Left ventricle myocardium superior (tissue), 1 donor: Measurements from ENCODE around the gene ZNF618. TPM values are rescaled to one million over a fixed set of nuclear protein-coding genes. Genes with fewer than 3 reads are reported as not detected.
A peak's percentile ranks its signal among the peaks of the same experiment; 100 is the strongest.

ENCODE experiments used
- ATAC-seq: fragments of 200-7000 bp; cut with Tn5 transposase; one replicate; pipeline ENCODE4 v1.9.1; 2020; ENCODE audit warnings: mild to moderate bottlenecking, moderate library complexity
- DNase-seq: peaks from one replicate; pipeline ENCODE4 v3.0.0-alpha.2; 2020
- intact Hi-C: fragments of 100-400 bp; cut with micrococcal nuclease; formaldehyde crosslinking; loops from one replicate; pipeline ENCODE4 v1.11.0; 2022
- total RNA-seq: library from RNA; stranded (reverse); fragmentation: NEBNext Ultra II Directional; extraction: Animal tissue kit (Norgen Biotek cat#: 25700); gene quantifications from one replicate; pipeline ENCODE4 v1.2.1, GENCODE V29; 2021
- donor health status: DM: no; HTN: yes; CAD: no; lungs with severe emphysema.

The ZNF618 gene
- total RNA-seq, 1 donor from 2014 or later = 1.5 TPM

- DNase-seq (no peak), ATAC-seq (no peak)
- intact Hi-C loops = no loop called here
These were observed 53.7 kb downstream of the ZNF618 start for GRCh38 chr9:113929634-113930389.

GRCh38 chr9:113930390-113930783, 54.3 kb downstream of the ZNF618 start:
- DNase-seq = no peak
- intact Hi-C loops = no loop called here

GRCh38 chr9:113931140-113931539, 55.0 kb downstream of the ZNF618 start:
- no peak for ATAC-seq
- intact Hi-C loops = no loop called here

More at GRCh38 chr9:113930390-113930783, 54.3 kb downstream of the ZNF618 start:
- no peak for ATAC-seq

GRCh38 chr9:113931777-113932176, 55.7 kb downstream of the ZNF618 start:
- ATAC-seq (no peak), DNase-seq (no peak)
- intact Hi-C loops = no loop called here

More at GRCh38 chr9:113931140-113931539, 55.0 kb downstream of the ZNF618 start:
- no peak for DNase-seq

- intact Hi-C loops = no loop called here
- no peak for DNase-seq
- ATAC-seq = peak; percentile 48
These were observed 56.9 kb downstream of the ZNF618 start for GRCh38 chr9:113932906-113933584.

GRCh38 chr9:113933671-113934070, 57.6 kb downstream of the ZNF618 start:
- intact Hi-C loops = no loop called here
- ATAC-seq (no peak), DNase-seq (no peak)

GRCh38 chr9:113934167-113934828, 58.2 kb downstream of the ZNF618 start:
- DNase-seq (no peak), ATAC-seq (no peak)
- intact Hi-C loops = no loop called here

GRCh38 chr9:113934829-113935676, 58.9 kb downstream of the ZNF618 start:
- intact Hi-C loops = no loop called here
- DNase-seq = no peak
- ATAC-seq = no peak

GRCh38 chr9:113935677-113936380, 59.7 kb downstream of the ZNF618 start:
- intact Hi-C loops = no loop called here
- DNase-seq (no peak), ATAC-seq (no peak)

- intact Hi-C loops = no loop called here
- ATAC-seq (no peak), DNase-seq (no peak)
These were observed 64.0 kb downstream of the ZNF618 start for GRCh38 chr9:113940077-113940476.

- ATAC-seq = no peak
- intact Hi-C loops = no loop called here
These were observed 64.9 kb downstream of the ZNF618 start for GRCh38 chr9:113941056-113941455.

GRCh38 chr9:113941526-113941925, 65.4 kb downstream of the ZNF618 start:
- DNase-seq (no peak), ATAC-seq (no peak)
- intact Hi-C loops = no loop called here

More at GRCh38 chr9:113941056-113941455, 64.9 kb downstream of the ZNF618 start:
- DNase-seq = no peak

GRCh38 chr9:113943112-113944009, 67.3 kb downstream of the ZNF618 start:
- intact Hi-C loops = no loop called here
- no peak for DNase-seq
- no peak for ATAC-seq

GRCh38 chr9:113945784-113946183, 69.7 kb downstream of the ZNF618 start:
- ATAC-seq (no peak), DNase-seq (no peak)
- intact Hi-C loops = no loop called here

GRCh38 chr9:113946496-113947115, 70.5 kb downstream of the ZNF618 start:
- no peak for DNase-seq
- intact Hi-C loops = no loop called here
- ATAC-seq = no peak

GRCh38 chr9:113947941-113948340, 71.8 kb downstream of the ZNF618 start:
- no peak for DNase-seq
- intact Hi-C loops = no loop called here
- ATAC-seq = no peak

- intact Hi-C loops = no loop called here
- ATAC-seq (no peak), DNase-seq (no peak)
These were observed 72.9 kb downstream of the ZNF618 start for GRCh38 chr9:113948891-113949570.
